Astrocyte (in vitro differentiated cells and primary cell): ENCODE results near the gene EIF5A2.

Experiments
- CTCF ChIP-seq: IDR thresholded peaks from 2 replicates; pipeline ENCODE4 v1.5.1; 2011; ENCODE audit warnings: low read depth, mild to moderate bottlenecking, inconsistent platforms, low read length, moderate library complexity; ENCODE audit not compliant: insufficient read depth
- EZH2 ChIP-seq: IDR thresholded peaks from 2 replicates; pipeline ENCODE4 v1.6.1; 2012; ENCODE audit warnings: mild to moderate bottlenecking, low read length, inconsistent platforms; ENCODE audit not compliant: insufficient read depth

- no peak for TF ChIP-seq EZH2
- TF ChIP-seq CTCF = no peak
Observed at GRCh38 chr3:170911051-170911450, 2.6 kb upstream of the EIF5A2 start.
